ENCODE data around the gene KCNE3. TPM values are rescaled to one million over a fixed set of nuclear protein-coding genes. Genes with fewer than 3 reads are reported as not detected.

KCNE3 gene
- total and polyA plus RNA-seq, 2 of the 4 experiments (the other 2 are of a cell fraction), result 0.05 to 0.18 TPM

GRCh38 chr11:74442636-74443035 lies 24.7 kb downstream of the KCNE3 start:
- Histone ChIP-seq H3K14ac (replicated peaks; ENCODE audit: low read depth, low read length) (no peak overlapping the region), H3K36me3 (ENCODE audit: control insufficient read depth, insufficient read depth, low read length) (no peaks in the 10 kb centered on the region), H2AFZ (replicated peaks; ENCODE audit: low read length, poor library complexity) (no peak overlapping the region), H3K27me3 (ENCODE audit: control insufficient read depth, insufficient read depth, low read length) (no peaks in the 10 kb centered on the region; the same call in 1 of the 2 replicates), H2AK5ac (ENCODE audit: low read depth, low read length) (no peak overlapping the region), H3K9me3 (ENCODE audit: control insufficient read depth, insufficient read depth, low read length) (no peaks in the 10 kb centered on the region), H2BK120ac (ENCODE audit: low read depth, low read length) (no peak overlapping the region), H4K91ac (ENCODE audit: insufficient read depth, low read depth, low read length) (no peak overlapping the region), H3K4me2 (ENCODE audit: low read depth, low read length) (no peak overlapping the region), H2BK20ac (ENCODE audit: low read depth, low read length) (no peak overlapping the region), H3K9ac (ENCODE audit: low read depth, low read length) (no peak overlapping the region), H3K4me1 (ENCODE audit: control insufficient read depth, insufficient read depth, low read length) (peaks cover 4% of the 10 kb centered on the region), H3K23ac (ENCODE audit: low read depth, low read length) (no peak overlapping the region), H3K27ac (ENCODE audit: insufficient read depth, low read length) (no peak overlapping the region), H3K79me1 (ENCODE audit: low read depth in 1 of 2, low read length in 2 of 2) (no peaks in the 10 kb centered on the region), H2BK5ac (ENCODE audit: low read depth, low read length, poor library complexity, severe bottlenecking) (no peak overlapping the region), H3K9me1 (ENCODE audit: insufficient read depth, low read length) (no peaks in the 10 kb centered on the region), H3K56ac (ENCODE audit: extremely low read depth, insufficient read depth, low read length) (no peak overlapping the region), H4K20me1 (ENCODE audit: insufficient read depth, low read length) (no peaks in the 10 kb centered on the region), H4K5ac (ENCODE audit: low read depth, low read length) (no peak overlapping the region), H2BK15ac (ENCODE audit: low read depth, low read length) (no peak overlapping the region), H4K8ac (ENCODE audit: low read depth in 2 of 2, low read length in 2 of 2) (no peak overlapping the region), H3K4me3 (ENCODE audit: insufficient read depth, low read depth, low read length) (no peak overlapping the region), H3K4ac (ENCODE audit: low read depth, low read length) (no peak overlapping the region), H2AK9ac (replicated peaks; ENCODE audit: low read depth, low read length, poor library complexity) (no peak overlapping the region), H3K18ac (ENCODE audit: low read depth, low read length) (no peak overlapping the region)
- intact Hi-C loops (cut with micrococcal nuclease) (loop anchor here (10.0 kb wide), 1 partner anchor 118 kb away; no protein-coding TSS in a partner anchor), in situ Hi-C loops (cut with MboI; ENCODE audit: low sequenced_read_pairs) (loop anchor here (10.0 kb wide), 1 partner anchor 478 kb away; no protein-coding TSS in a partner anchor), dilution Hi-C loops (cut with HindIII; ENCODE audit: low sequenced_read_pairs, unreplicated experiment) (no loop called here)
- no TSS peak for BruUV-seq (replicated peaks)
- TF ChIP-seq CTCF (conservative IDR thresholded peaks at IDR 0.05; ENCODE audit: low read depth, low read length) (no peak), BHLHE40 (IDR thresholded peaks at IDR 0.05; ENCODE audit: low read depth, low read length) (no peak), CEBPB (IDR thresholded peaks at IDR 0.05; ENCODE audit: low read depth, low read length) (0 out of 2 replicates have a peak, but pooled peaks have one; percentile 13)
- ChIA-PET CTCF (no interaction called here), POLR2A (ENCODE audit: unreplicated experiment) (no interaction called here)
- ATAC-seq (ENCODE audit: low read depth) (peak; percentile 83), DNase-seq (peak; percentile 52)
- WGBS, 2 experiments (ENCODE audit: extremely low coverage in 2 of 2, insufficient read length in 1 of 2), result no CpG with 5 or more reads among the region's 3 CpGs
